Measurements from ENCODE around the gene ACP1.

GRCh38 chr2:238869-239268, 25.9 kb upstream of the ACP1 start:
- no peak for TF ChIP-seq SMC3 (IDR thresholded peaks at IDR 0.05; ENCODE audit: low read depth, low read length)
- no peak for TF ChIP-seq CTCF (IDR thresholded peaks at IDR 0.05)
- no peak for TF ChIP-seq USF1 (IDR thresholded peaks at IDR 0.05; ENCODE audit: borderline replicate concordance, low read depth)
- TF ChIP-seq SIN3A (IDR thresholded peaks at IDR 0.05; ENCODE audit: borderline replicate concordance, low read depth, low read length), result no peak
- TF ChIP-seq PBX3 (IDR thresholded peaks at IDR 0.05), result no peak
- TF ChIP-seq GABPA (IDR thresholded peaks at IDR 0.05; ENCODE audit: low read depth), result no peak
- no peak for TF ChIP-seq EP300 (IDR thresholded peaks at IDR 0.05; ENCODE audit: borderline replicate concordance in 1 of 2, low read depth in 1 of 2, low read length in 1 of 2)
- no peak for TF ChIP-seq RFX5 (IDR thresholded peaks at IDR 0.05; ENCODE audit: low read length)
- TF ChIP-seq POLR2AphosphoS5 (IDR thresholded peaks at IDR 0.05; ENCODE audit: low read depth, low read length), result no peak
- no peak for TF ChIP-seq RAD21 (IDR thresholded peaks at IDR 0.05; ENCODE audit: low read length)
- no peak for TF ChIP-seq TEAD4 (IDR thresholded peaks at IDR 0.05; ENCODE audit: borderline replicate concordance, insufficient read depth)
